ENCODE results near the gene HMMR.

The HMMR gene

DNA sequence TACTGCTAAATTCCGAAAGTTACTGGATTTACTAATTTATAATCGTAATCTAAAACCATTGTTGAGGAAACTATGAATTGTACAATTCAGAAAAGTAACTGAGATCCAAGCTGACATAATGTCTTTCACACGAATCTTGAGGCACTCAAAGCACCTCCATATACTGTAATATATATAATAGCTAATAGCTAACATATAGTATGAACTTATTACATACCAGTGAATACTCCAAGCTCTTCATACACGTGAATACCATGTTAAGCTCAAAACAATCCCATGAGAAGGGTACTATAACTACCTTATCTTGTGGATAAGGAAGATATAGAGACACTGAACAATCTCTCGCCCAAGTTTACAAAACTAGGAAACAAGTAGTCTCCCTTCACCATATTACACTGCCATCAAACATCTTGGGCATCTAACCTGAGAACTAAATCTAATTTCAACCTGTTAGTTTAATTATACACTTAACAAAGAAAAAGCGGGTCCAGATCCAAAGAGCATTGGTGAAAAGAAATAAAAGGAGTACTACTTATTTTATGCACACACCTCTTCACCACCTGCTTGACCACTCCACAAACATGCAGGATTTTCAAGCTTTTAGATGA, 1.6 kb upstream of the HMMR start:
- DNase-seq: no peak

GRCh38 chr5:163459462-163459818, 992 bp upstream of the HMMR start:
- peak; percentile 20 for DNase-seq

DNA sequence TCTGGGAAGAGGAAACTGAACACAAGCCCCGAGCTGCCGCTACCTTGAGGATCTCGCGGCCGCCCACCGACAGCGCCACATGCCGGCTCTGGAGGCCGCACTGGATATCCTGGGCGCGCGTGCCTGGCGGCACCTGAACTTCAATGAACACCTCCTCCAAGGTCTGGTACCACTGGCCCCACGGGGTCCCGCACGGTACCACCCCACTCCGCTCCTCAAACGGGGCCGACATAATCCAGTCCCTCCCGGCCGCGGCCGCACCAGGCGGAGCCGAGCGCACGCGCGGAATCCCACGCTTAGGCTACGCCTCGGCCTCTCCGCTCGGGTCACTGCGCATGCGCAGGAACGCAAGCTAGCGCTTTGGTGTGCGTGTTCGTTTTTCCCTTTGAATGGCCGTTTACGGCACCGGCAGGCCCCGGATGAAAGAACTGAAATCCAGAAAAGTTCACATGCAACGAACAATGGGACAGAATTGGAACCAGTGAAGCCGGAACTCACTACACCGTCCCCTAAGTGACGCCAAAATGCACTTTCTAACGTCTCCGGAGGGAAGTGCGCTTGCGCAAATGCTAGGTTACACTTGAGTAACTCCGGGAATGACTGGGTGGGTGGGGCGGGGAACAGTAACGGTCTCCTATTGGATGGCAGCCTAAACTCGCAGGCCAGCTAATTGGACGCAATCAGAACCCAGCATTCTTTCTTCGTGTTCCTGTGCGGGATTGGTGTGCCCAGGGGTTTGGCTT, 442 bp upstream of the HMMR start, which contains the start of gene NUDCD2:
TSS of gene NUDCD2 (minus strand) at position 284 of the 743 bp plus-strand sequence. CDS start at position 232, 52 bp downstream.
- DNase-seq: peak; percentile 96

DNA sequence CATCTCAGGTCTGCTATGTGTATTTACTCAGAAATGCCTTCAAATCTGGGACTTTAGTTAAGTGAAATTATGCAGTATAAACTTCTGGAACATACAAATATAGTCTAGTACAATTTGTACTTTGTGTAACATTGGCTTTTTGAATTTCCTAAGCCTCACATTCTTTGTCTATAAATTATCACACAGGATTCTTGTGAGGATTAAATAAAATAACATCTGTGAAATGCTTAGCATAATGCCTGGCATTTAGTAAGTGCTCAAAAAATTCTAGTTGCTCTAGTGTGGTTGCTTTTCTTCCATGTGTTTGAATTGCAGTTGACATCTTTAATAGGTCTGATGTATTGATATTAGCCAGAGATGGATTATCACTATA, 2.6 kb downstream of the HMMR start:
- no peak for DNase-seq

GRCh38 chr5:163467682-163468081, 7.2 kb downstream of the HMMR start:
- no peak for DNase-seq

GRCh38 chr5:163473635-163474243, 13.3 kb downstream of the HMMR start:
- DNase-seq: peak; percentile 31

- no peak for DNase-seq
These were observed 15.0 kb downstream of the HMMR start for GRCh38 chr5:163475411-163475810.

DNA sequence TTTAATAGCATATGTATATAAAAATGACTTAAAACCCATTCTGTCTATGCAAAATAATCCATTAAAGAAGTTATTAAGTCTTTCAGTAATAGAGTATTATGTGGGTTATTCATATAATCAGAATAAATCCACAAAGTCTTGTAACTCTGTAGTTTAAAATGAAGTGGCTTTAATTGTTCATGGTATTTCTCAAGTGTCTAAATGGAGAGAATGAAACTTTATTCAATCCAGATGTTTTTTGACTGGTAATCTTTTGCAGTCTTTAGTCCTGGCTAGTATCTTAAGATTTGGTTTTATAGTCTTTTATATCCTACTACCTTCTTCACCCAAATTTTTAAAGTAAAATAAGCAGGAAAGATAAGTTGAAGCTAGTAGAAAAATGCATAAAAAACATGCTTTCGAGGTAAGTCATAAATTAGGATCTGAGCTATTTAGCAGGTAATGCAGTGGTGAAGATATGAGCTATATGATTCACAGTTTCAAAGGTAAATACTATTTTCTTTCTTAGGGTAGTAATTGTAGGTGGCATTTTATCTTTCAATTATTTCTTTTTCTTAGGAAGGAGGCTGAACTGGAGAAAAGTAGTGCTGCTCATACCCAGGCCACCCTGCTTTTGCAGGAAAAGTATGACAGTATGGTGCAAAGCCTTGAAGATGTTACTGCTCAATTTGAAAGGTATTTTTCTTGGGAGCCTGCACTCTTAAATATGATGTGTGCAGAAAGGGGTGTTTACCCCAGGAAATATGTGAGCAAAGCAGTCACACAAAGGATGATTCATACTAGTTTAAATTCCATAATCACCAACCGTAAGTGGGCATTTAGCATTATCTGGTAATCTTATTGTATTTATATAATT, 17.9 kb downstream of the HMMR start:
- no peak for DNase-seq

DNA sequence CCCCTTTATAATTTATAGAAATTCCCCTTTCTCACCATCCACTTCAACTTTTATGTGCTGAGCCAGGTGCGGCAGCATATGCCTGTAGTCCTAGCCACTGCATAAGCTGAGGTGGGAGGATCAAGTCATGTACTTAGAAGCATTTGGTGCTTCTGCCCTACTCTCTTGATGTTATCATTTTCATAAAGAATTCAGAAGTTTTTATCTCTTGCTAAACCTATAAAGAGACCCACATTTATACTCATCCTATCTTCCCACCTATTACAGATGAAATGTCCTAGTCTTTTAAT, 18.5 kb downstream of the HMMR start:
- DNase-seq: no peak

GRCh38 chr5:163489055-163489744, 28.8 kb downstream of the HMMR start:
- DNase-seq: peak; percentile 32

DNA sequence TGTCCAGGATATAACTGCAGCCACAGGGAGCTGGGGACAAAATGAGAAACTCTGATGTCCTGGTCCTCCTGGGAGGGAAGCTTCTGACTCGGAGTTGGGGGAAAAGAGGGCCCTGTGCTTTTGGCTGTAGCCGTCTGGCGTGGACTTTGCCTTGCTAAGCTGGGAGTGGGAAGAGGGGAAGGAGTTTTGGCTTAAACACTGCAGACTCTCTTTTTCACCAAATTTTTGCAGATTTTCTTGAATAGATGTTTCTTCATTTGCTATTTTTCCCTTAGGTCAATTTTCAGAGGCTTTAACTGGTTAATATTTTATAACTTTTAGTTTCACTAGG, 29.3 kb downstream of the HMMR start:
- DNase-seq: no peak

GRCh38 chr5:163496286-163496685, 35.9 kb downstream of the HMMR start:
- no peak for DNase-seq

DNA sequence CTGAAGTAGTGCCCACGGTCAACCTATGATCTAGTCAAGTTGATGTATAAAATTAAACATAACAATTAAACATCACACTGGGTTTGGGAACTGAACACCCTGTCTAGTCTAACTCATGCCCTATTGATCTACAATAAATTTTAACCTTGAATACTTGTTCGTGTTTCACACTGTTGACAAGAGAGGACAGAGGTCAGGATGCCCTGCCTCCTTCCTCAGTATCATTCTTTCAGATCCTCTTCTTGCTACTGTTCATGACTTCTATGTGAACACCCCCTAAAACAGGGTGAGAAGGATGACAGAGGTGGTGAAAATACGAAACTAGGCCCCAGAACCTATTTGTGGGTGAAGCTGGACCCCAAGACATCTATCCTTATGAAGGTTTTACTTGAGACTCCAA, 36.9 kb downstream of the HMMR start:
- no peak for DNase-seq

DNA sequence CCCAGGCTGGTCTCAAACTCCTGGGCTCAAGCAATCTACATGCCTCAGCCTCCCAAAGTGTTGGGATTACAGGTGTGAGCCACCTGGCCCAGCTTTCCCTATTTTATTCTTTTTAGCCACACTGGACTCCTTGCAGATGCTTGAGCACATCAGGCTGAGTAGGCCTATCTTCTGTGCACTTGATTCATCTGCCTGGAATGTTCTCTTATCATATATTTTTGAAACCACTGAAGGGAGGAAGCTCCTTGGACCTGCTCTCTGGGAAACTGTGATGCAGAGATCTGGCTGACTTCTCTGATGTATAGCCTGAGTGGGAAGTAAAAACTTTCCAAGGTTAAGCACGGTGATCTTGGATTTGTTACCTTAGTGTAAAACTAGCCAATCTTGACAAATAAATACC, 38.5 kb downstream of the HMMR start:
- no peak for DNase-seq

DNA sequence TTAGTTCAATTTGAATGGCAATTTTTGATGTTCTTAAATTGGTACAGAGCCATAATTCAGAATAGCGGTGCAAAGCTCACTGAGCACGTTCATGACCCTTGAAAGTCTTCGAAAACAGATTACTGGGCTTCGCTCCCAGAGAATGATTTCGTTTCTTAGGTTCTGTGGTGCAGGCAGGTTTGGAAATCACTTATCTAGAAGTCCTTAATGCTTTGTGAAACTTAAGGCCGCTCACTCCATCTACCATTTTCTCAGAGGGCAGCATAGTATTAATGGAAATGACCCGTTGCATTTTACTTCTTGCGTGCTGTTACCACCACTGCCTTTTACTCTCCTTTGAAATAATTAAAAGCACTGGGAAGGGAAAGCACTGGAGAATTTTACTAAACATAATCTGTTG, 42.1 kb downstream of the HMMR start:
- no peak for DNase-seq

DNA sequence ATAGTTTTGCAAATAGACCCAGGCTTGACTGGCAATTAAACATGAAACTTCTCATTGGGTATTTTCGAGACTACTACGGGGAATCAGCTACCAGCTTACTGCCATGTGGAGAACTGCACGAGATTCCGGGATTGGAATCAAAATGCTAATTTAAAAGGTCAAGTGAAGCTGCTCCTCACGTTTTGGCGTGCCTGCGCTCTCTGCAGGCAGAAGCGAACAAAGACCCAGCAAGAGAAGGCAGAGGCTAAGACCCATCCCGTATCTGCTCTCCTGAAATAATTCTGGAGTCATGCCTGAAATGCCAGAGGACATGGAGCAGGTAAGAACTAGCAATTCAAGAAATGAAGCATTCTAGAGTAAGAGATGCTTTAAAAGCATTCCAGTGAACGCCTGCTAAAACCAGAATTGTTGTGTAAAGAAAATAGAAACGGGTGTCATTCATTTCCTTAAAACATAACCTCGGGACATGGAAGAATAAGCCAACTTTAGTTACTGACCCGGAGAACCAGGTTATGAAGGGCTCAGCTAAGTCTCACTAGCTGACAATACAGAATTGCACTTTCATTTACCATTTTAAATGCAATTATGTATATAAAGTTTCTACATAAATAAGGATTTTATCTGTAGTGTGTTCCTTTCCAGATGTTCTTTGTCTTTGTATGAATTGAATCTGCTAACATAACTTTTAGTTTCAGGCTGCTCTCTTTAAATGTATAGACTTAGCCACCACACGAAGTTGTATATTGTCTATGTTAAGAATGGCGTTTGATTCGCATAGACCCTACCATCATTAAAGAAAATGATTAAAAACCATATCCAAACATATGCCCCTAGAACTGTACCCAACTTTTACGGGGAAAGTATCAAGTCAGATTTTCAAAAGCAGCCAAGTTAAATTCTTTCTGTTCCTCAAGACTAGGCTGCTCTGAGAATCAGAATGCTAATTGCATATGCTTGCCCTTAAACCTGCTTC, 43.0 kb downstream of the HMMR start:
- DNase-seq: peak; percentile 47

- DNase-seq: peak; percentile 48
These were observed 43.9 kb downstream of the HMMR start for GRCh38 chr5:163504079-163504931.

- DNase-seq: no peak
These were observed 44.6 kb downstream of the HMMR start for GRCh38 chr5:163505049-163505367.

DNA sequence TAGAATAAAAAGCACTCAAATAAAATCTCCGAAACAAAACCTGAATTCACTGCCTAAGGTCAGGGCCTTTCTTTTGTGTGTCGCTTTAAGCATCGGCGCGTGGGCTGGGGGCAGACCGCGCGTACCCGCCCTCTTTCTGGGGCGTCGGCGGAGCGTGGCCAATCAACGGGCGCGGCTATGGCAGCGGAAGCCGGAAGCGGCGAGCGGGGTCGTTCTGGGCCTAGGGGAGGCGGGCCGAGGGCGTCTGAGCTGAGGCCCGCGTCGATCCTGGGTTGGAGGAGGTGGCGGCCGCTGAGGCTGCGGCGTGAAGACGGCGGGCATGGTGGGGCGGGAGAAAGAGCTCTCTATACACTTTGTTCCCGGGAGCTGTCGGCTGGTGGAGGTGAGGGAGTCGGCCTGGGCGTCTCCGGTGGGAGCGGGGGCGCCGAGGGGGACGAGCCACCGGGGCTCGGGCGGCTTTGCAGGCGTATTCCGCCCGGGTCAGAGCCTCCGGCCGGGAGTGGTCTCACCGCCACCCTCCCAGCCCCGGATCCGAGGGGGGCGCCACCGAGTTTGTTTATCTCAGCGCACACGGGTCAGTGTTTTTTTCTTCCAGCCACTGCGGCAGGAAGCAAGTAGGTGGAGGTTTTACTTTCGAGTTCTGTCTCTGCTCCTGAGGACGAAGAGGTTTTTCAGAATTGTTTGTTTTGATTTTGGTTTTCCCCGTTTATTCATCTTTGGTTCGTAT, 45.1 kb downstream of the HMMR start, which contains the start of gene MAT2B:
TSS of gene MAT2B (plus strand) at position 252 of the 727 bp plus-strand sequence. CDS start at position 320, 68 bp downstream.
- peak; percentile 96 for DNase-seq

GRCh38 chr5:163506095-163506457, 45.6 kb downstream of the HMMR start:
- DNase-seq: no peak

Data from CD4-positive, alpha-beta T cell treated with Interleukin-12 subunit alpha and Interleukin-12 subunit beta, for 1 hour (primary cell).